Common myeloid progenitor, CD34-positive (primary cell): ENCODE measurements around the gene UMAD1.

Experiments
- CTCF ChIA-PET: fragments of 350-600 bp; sonication (Branson Sonifier 250); formaldehyde crosslinking; loops from one replicate; lab custom pipeline; 2021; ENCODE audit warnings: antibody characterized with exemption; lab: Charles Lee
- POLR2A ChIA-PET: fragments of 350-600 bp; sonication (Branson Sonifier 250); formaldehyde crosslinking; loops from one replicate; lab custom pipeline; 2021; ENCODE audit warnings: antibody characterized with exemption; lab: Charles Lee
- DNase-seq, 3 donors: peaks; one replicate each; pipeline versions ENCODE4 v3.0.0 to v3.0.0-alpha.2; 2013
- H3K27ac ChIP-seq, 2 experiments: 1 replicate in 1 of 2; 2 replicates in 1 of 2; pipeline ENCODE4 v1.7.0; 2013; ENCODE audit warnings: inconsistent platforms in 2 of 2, low read length in 2 of 2, mild to moderate bottlenecking in 2 of 2, low read depth in 1 of 2, moderate library complexity in 1 of 2; ENCODE audit not compliant: severe bottlenecking in 2 of 2, insufficient read depth in 1 of 2, poor library complexity in 1 of 2
- H3K27me3 ChIP-seq, 5 experiments: replicated peaks in 2 of 5; 1 replicate in 3 of 5; 2 replicates in 2 of 5; pipeline versions ENCODE4 v1.6.1 to v1.7.0; 2013; ENCODE audit warnings: low read length in 4 of 5, mild to moderate bottlenecking in 2 of 5, moderate library complexity in 2 of 5, inconsistent platforms in 1 of 5; ENCODE audit not compliant: insufficient read depth in 5 of 5, control insufficient read depth in 4 of 5
- H3K36me3 ChIP-seq, 4 experiments: 1 replicate in 2 of 4; 2 replicates in 2 of 4; pipeline versions ENCODE4 v1.6.1 to v1.7.0; 2013; ENCODE audit warnings: low read length in 3 of 4, control low read depth in 1 of 4, mild to moderate bottlenecking in 1 of 4; ENCODE audit not compliant: control insufficient read depth in 4 of 4, insufficient read depth in 4 of 4
- H3K4me1 ChIP-seq, 4 experiments: 1 replicate in 3 of 4; 2 replicates in 1 of 4; pipeline versions ENCODE4 v1.6.1 to v1.7.1; 2013; ENCODE audit warnings: low read length in 3 of 4, mild to moderate bottlenecking in 3 of 4, control low read depth in 1 of 4, inconsistent platforms in 1 of 4, moderate library complexity in 1 of 4; ENCODE audit not compliant: control insufficient read depth in 4 of 4, insufficient read depth in 4 of 4; ENCODE audit errors: control extremely low read depth in 1 of 4
- H3K4me3 ChIP-seq, 7 experiments: 1 replicate in 4 of 7; 2 replicates in 3 of 7; pipeline versions ENCODE4 v1.5.1 to v1.7.0; 2013; ENCODE audit warnings: mild to moderate bottlenecking in 7 of 7, low read length in 6 of 7, moderate library complexity in 6 of 7, inconsistent platforms in 2 of 7, low read depth in 2 of 7, control low read depth in 1 of 7; ENCODE audit not compliant: insufficient read depth in 4 of 7, control insufficient read depth in 1 of 7; ENCODE audit errors: extremely low read depth in 1 of 7
- H3K9me3 ChIP-seq, 5 experiments: 1 replicate in 4 of 5; 2 replicates in 1 of 5; pipeline versions ENCODE4 v1.6.1 to v1.7.1; 2013; ENCODE audit warnings: low read length in 4 of 5, mild to moderate bottlenecking in 2 of 5, inconsistent platforms in 1 of 5, low read depth in 1 of 5, moderate library complexity in 1 of 5; ENCODE audit not compliant: control insufficient read depth in 4 of 5, insufficient read depth in 2 of 5; ENCODE audit errors: control extremely low read depth in 1 of 5
- WGBS: methylation state at CpG from one replicate; pipeline ENCODE4 v1.1.5; 2013; ENCODE audit not compliant: insufficient coverage; 5-methylcytosine and 5-hydroxymethylcytosine counted together

UMAD1 gene

GRCh38 chr7:7792056-7792455 is 151.5 kb downstream of the UMAD1 start:
- CTCF ChIA-PET, result no interaction called here
- POLR2A ChIA-PET, result no interaction called here
- no CpG with 5 or more reads among the region's 1 CpG for WGBS

GRCh38 chr7:7793249-7793648 is 152.7 kb downstream of the UMAD1 start:
- H3K27me3 ChIP-seq, result no peaks in the 10 kb centered on the region
- no peaks in the 10 kb centered on the region for H3K9me3 ChIP-seq
- CTCF ChIA-PET, result no interaction called here
- no peak for DNase-seq
- no peak overlapping the region for H3K4me3 ChIP-seq
- POLR2A ChIA-PET, result no interaction called here
- no CpG with 5 or more reads among the region's 2 CpGs for WGBS
- peaks cover 0 to 11% (median 0%) of the 10 kb centered on the region in 4 experiments for H3K36me3 ChIP-seq
- H3K27ac ChIP-seq, result no peak overlapping the region
- H3K4me1 ChIP-seq, result no peaks in the 10 kb centered on the region

More at GRCh38 chr7:7792056-7792455, 151.5 kb downstream of the UMAD1 start:
- no peak for DNase-seq
- Histone ChIP-seq H3K27ac (no peak overlapping the region), H3K36me3 (peaks cover 0 to 7% (median 0%) of the 10 kb centered on the region in 4 experiments), H3K4me1 (no peaks in the 10 kb centered on the region), H3K4me3 (no peak overlapping the region), H3K9me3 (no peaks in the 10 kb centered on the region), H3K27me3 (no peaks in the 10 kb centered on the region)

- CTCF ChIA-PET, result no interaction called here
- POLR2A ChIA-PET, result no interaction called here
- DNase-seq, result no peak
- H3K27me3 ChIP-seq, result no peaks in the 10 kb centered on the region
- peaks cover 0 to 11% (median 0%) of the 10 kb centered on the region in 4 experiments for H3K36me3 ChIP-seq
- H3K4me1 ChIP-seq, result no peaks in the 10 kb centered on the region
- WGBS, result no CpG with 5 or more reads among the region's 1 CpG
- H3K27ac ChIP-seq, result no peak overlapping the region
- no peak overlapping the region for H3K4me3 ChIP-seq
- no peaks in the 10 kb centered on the region for H3K9me3 ChIP-seq
Observed at GRCh38 chr7:7793921-7794320, 153.4 kb downstream of the UMAD1 start.

- Histone ChIP-seq H3K27me3 (no peaks in the 10 kb centered on the region), H3K27ac (no peak overlapping the region), H3K9me3 (no peaks in the 10 kb centered on the region), H3K4me3 (no peak overlapping the region), H3K36me3 (peaks cover 0 to 11% (median 0%) of the 10 kb centered on the region in 4 experiments), H3K4me1 (no peaks in the 10 kb centered on the region)
- ChIA-PET POLR2A (no interaction called here), CTCF (no interaction called here)
- no peak for DNase-seq
- 100% methylated on average over 1 of the region's 2 CpGs for WGBS
Observed at GRCh38 chr7:7795203-7795602, 154.7 kb downstream of the UMAD1 start.

GRCh38 chr7:7795630-7796121 is 155.1 kb downstream of the UMAD1 start:
- H3K9me3 ChIP-seq, result no peaks in the 10 kb centered on the region
- H3K27ac ChIP-seq, result no peak overlapping the region
- H3K4me3 ChIP-seq, result no peak overlapping the region
- no peaks in the 10 kb centered on the region for H3K27me3 ChIP-seq
- H3K4me1 ChIP-seq, result no peaks in the 10 kb centered on the region
- POLR2A ChIA-PET, result no interaction called here
- peaks cover 0 to 11% (median 0%) of the 10 kb centered on the region in 4 experiments for H3K36me3 ChIP-seq
- no CpG with 5 or more reads among the region's 1 CpG for WGBS
- CTCF ChIA-PET, result no interaction called here
- no peak for DNase-seq

GRCh38 chr7:7798510-7798909 is 158.0 kb downstream of the UMAD1 start:
- Histone ChIP-seq H3K27ac (no peak overlapping the region), H3K36me3 (peaks cover 0 to 8% (median 0%) of the 10 kb centered on the region in 4 experiments), H3K27me3 (no peaks in the 10 kb centered on the region), H3K4me1 (no peaks in the 10 kb centered on the region), H3K4me3 (no peak overlapping the region), H3K9me3 (no peaks in the 10 kb centered on the region)
- ChIA-PET POLR2A (no interaction called here), CTCF (no interaction called here)
- WGBS, result 88% methylated on average over 1 of the region's 1 CpG
- no peak for DNase-seq

GRCh38 chr7:7799138-7799537 is 158.6 kb downstream of the UMAD1 start:
- ChIA-PET POLR2A (no interaction called here), CTCF (no interaction called here)
- DNase-seq, result no peak
- Histone ChIP-seq H3K27me3 (no peaks in the 10 kb centered on the region), H3K27ac (no peak overlapping the region), H3K9me3 (no peaks in the 10 kb centered on the region), H3K4me3 (no peak overlapping the region), H3K4me1 (no peaks in the 10 kb centered on the region), H3K36me3 (peaks cover 0 to 8% (median 0%) of the 10 kb centered on the region in 4 experiments)
- whole genome bisulfite sequencing, result 100% methylated on average over 1 of the region's 4 CpGs
